Mucosa of gallbladder (tissue), 1 donor: ENCODE measurements around the gene HSD11B1. TPM values are rescaled to one million over a fixed set of nuclear protein-coding genes. Genes with fewer than 3 reads are reported as not detected.

Experiments
- DNase-seq: peaks from one replicate; pipeline ENCODE4 v3.0.0-alpha.2; 2020; ENCODE audit warnings: low spot score
- total RNA-seq: library from RNA; stranded (reverse); gene quantifications from one replicate; pipeline ENCODE4 v1.2.1, GENCODE V29; 2021
- donor health status: DM: no; HTN: no; CAD: no.

Gene HSD11B1
- total RNA-seq: 5.7 TPM

DNA sequence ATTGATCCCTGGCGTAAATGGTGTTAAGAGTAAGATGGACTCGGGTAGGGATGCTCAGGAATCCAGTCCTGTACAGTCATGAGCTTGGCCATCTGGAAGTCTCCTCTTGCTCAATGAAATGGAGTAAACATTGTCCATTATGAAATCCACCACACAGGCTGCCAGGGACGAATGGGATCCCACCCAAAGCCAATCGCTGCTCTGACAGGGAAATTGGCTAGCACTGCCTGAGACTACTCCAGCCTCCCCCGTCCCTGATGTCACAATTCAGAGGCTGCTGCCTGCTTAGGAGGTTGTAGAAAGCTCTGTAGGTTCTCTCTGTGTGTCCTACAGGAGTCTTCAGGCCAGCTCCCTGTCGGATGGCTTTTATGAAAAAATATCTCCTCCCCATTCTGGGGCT, at the start of gene HSD11B1:
Gene HSD11B1, plus strand, starts transcription at position 263 of the 400 bp plus-strand sequence. Its CDS starts 97 bp downstream, at position 360.
- peak; percentile 69 for DNase-seq

DNA sequence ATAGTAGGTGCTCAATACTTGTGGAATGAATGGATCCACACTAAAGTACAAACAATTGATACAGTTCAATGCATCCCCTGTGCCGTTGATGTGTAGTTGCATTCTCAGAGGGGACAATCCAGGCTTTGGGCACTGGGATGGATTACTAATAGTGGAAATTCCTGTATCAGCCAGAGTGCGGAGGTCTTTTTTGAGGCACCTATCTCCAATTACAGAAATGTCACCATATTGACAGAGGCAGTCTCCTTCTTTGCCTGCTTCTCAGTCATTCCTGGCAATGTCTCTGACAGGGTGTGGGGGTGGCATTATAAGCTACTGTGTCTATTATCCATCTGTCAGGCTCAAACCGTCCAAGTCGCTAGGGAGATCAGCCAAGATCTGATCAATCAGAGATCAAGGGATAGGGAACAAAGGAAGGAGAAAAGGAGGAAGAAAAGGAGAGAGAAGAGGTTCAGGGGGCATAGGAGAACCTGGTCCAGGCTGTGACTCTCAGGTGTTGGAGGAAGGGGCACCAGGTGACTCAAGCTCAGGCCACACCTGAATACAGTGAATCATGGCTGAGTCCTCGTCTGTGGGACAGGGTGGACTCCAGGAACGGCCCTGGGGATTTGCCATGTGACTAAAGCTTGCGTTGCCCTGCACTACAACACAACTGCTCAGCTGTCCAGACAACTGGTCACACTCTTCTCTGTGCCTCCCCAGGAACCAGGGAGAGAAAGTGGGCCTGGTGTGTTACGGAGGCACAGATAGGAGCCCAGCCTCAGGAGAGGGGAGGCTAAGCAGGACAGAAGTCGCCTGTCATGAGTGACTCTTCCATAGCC, 49.0 kb upstream of the HSD11B1 start:
- peak; percentile 36 for DNase-seq

DNA sequence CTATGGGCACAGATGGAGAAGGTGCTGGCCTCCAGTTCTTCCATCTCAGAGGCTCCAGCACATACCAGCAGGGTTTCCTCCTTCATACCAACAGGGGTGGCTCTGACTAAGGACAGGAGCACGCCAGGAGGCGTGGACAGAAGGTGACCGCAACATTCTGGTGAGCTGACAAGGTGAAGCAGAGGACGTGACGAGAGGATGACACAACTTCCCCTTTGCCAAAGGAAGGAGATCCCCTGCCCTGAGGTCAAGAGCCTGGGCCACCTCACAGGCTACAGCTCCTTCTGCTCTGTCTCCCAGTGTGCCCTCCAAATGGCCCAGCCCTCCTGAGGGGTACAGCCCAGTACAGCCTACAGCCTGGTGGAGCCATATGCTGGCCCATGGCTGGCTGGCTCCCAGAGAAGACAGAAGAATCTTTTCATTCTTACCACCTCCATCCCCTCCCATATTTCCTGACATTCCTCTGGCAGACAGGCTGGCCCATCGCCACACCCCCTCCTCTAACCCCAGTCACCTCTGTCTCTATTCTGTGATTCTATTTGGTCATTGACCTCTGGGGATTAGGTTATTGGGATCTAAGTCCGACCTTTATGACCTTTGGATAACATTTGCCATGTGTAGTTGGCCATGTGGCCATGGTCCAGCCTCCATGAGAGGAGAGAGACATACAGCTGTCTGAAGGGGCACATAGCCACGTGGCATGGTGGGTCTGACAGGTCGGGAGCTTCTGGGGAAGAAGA, 47.3 kb upstream of the HSD11B1 start:
- no peak for DNase-seq

DNA sequence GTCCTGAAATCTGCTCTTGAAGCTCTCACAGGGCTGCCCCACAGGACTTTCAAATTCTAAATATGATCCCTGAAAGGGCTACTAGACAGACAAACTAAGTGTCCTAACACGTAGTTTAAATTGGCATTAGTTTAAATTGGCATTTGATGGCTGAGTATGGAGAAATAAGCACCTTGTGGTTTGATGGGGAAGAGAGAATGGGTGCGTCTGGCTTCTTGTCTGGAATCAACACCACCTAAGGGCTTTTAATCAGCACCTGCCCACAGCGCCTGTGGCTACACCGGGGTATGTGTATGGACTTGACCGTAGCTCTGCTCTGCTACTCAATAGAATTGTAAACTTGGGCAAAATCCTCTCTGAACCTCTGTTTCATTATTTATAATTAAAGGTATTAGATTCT, 46.7 kb upstream of the HSD11B1 start:
- DNase-seq: no peak

DNA sequence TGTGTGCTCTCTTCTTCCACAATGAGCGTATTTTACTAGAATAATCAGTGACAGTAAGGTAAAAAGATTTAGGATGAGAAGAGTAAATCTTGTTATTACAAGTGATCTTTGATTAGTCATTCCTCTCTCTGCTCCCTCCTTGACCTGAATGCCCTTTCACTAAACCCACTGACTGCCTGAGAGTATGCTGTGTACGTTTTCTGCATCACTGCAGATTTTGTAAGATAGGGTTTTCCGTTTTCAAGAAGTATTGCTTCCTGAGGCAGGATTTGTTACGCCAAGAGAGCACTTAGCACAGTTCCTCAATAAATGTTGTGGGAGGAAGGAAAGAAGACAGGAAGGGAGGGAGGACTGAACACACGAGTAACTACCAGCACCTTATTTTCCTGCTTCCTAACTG, 44.7 kb upstream of the HSD11B1 start:
- no peak for DNase-seq

DNA sequence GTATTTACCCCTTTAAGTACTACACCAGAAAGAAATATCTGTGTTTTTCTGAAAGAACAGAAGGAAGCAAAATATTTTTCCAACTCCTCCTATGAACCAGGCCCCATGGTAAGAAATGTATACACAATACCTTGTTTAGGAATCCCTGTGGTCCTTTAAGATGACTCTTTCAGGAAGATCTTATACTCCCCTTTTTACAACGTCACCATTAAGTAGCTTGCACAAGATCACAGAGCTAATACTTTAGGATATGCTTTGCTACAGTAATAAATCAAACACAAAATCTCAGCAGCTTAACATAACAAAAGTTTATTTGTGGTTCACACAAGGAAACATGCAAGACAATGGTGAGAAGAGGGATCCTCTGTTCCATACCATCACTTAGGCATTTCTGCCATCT, 43.6 kb upstream of the HSD11B1 start:
- no peak for DNase-seq

DNA sequence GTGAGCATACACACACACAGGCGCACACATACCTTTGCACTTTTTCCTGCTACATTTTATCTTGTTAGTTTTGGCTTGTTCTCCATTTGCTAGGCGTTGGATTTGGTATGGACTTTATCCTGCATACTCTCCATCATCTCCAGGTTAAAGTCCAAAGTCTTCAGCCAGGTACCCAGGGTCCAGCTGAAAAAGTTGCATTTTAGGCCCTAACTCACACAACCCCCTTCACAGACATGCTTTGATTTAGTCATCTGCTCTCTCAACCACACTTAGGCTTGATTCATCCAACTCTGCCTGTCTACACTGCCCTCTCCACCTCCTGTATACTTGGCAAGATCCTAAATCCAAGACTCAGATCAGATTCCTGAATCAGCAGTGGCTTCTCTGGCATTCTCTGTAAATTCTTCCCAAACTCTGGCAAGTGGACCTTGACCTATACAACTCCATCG, 41.7 kb upstream of the HSD11B1 start:
- no peak for DNase-seq

DNA sequence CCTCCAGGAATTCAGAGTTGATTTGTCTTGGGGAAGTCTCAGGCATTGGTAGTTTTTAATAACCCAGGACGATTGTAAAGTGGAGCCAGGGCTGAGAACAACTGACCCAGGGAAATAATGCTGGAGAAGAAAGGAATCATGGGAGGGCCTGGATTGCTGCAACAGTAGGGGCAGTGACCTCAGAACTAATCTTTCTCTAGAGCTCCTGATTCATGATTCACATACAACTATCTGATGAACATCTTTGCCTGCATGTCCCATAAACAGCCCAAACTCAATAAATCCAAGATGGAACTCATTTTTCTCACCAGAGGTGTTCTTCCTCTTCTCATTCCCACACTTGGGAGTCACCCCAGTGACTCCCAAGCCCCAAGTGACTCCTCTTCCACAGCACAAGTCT, 37.5 kb upstream of the HSD11B1 start:
- no peak for DNase-seq

DNA sequence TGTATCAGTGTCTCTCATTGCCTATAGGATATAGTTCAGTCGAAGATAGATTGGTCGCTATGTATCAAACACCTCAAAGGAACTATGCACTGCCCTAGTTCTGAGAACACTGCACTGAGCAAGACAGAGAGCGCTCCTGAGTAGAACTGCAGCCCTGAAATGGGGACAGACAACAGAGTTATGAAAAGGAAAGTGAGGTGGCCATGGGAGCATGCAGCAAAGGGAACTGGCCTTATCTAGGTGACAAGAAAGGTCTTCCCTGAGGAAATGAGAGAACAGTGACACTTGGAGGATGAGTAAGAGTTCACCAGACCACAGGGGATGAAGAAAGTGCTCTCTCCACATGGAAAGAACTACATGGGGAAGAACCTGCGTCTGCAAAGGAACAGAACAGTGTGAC, 36.9 kb upstream of the HSD11B1 start:
- no peak for DNase-seq

DNA sequence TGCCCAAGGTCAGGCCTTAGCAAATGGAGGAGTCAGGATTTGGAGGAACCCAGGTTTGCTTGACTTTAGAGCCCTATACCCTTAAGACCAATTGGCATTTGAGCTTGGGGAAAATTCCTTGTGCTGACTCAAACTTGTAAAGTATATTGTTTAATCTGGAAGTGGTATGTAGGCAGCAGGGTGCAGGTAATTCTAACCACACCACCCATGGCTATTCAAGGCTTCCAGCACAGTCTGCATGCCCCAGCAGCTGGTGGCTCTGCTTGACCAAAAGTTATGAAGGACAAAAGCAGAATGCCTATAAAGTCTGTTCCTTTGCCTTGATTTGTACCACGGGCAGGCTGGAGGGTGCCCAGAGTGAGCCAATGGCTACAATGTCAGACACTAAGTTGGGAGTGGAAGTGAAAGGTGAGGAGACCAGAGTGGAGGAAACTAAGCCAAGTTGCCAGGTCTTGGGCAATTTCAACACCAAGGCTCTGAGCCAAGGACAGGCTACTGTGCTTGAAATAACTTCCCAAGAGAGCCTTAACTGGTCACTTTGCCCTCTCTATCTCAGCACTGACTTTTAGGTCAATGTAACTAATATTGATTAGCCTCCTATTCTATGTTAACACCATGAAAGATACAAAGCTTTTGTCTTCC, 34.1 kb upstream of the HSD11B1 start:
- DNase-seq: no peak

DNA sequence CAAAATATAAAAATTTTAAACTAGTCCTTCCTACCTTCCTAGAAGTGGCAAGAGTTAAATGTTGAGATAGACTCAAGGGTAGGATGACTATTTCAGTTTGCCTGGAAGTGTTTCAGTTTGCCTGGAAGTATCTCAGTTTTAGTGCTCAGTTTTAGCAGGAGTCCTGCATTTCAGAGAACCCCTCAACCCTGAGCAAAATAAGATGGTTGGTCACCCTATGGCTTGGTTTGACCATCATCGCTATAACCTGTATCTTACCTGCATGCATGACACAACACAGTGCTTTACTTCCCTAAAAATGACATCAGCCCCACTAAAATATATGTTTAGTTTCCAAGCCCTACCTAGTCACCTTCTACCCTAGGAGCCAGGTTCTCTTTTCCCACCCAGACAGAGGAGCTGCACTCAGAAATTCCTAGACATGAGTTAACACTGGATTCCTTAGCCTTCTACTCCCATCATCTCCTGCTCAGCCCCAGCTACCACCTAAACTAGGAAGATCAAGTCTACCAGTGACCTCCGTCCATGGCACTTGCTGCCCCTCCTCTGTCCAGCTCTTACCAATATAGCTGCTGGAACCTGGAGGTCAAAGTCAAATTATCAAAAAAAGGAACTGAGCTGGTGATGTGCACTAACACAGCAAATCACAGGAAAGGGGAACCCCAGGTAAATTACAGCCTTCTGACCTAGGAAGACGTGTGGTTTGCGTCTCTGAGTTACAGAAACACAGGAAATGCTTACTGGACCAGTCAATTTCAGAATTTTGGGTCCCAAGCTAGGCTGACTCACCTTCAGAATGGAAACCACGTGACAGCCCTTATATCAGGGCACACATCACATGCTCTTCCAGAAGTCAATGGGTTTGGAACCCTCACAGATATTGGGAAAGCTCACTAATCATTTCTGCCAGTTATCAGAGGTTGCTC, 31.7 kb upstream of the HSD11B1 start:
- no peak for DNase-seq

DNA sequence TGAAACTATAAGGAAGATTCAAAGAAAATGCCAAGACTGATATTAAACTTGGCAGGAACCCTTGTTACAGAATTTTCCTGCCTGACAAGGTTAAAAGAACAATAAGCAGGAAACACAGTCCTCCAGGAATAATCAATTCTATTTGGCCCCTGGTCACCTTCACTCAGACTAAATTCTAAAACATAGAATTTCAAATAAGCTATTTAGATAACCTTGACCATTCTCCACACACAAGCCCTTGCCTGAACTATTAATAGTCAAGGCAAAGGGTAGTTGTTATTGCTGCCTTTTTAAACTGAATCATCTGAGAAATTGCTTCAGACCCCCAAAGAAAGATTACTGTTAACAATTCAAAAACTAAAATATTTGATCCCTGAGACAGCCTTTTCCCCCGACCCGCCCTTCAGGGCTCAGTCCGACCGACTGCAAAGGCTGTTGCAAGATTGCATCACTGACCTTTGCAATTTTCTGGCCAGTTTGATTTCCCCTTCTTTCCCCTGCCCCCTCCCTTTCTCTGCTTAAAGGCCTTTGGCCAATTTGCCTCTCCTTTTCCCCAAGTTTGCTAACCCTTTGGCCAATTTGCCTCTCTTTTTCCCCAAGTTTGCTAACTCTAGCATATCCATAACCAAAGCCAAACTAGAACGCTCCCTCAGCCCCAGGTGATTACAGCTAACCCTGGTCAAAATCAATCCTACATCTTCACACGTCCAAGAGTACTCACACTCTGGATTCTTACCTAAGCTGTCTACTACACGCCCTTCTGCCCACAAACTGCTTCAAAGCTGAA, 30.8 kb upstream of the HSD11B1 start:
- no peak for DNase-seq

DNA sequence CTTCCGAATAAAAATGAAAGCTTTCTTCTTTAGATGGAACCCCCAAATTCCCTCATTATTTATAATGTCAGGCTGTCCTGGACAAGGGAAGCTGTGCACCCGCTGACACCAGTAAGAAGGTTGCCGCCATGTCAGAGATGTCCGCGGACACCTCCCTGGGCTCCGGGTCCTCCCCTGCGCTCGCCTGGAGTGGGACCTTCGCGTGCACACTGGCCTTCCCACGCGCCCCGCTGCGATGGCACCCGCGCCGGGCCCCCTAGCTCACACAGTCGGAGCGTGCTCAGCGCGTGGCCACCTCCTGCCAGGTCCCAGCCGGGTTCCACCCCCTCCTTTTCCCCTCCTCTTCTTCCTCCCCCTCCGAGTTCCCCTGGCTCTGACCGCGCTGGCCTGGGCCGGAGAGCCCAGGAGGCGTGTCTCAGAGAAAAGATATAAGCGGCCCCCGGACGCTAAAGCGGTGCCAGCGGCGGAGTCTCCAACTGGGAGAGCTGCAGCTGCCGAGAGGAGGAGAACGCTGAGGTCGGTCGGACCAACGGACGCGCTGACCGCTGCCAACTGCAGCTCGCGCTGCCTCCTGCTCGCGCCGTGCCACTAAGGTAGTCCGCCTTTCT, 29.6 kb upstream of the HSD11B1 start, which contains the start of gene G0S2:
Gene G0S2, plus strand, starts transcription at position 456 of the 608 bp plus-strand sequence. CDS start 273 bp downstream, outside the sequence.
- peak; percentile 51 for DNase-seq

DNA sequence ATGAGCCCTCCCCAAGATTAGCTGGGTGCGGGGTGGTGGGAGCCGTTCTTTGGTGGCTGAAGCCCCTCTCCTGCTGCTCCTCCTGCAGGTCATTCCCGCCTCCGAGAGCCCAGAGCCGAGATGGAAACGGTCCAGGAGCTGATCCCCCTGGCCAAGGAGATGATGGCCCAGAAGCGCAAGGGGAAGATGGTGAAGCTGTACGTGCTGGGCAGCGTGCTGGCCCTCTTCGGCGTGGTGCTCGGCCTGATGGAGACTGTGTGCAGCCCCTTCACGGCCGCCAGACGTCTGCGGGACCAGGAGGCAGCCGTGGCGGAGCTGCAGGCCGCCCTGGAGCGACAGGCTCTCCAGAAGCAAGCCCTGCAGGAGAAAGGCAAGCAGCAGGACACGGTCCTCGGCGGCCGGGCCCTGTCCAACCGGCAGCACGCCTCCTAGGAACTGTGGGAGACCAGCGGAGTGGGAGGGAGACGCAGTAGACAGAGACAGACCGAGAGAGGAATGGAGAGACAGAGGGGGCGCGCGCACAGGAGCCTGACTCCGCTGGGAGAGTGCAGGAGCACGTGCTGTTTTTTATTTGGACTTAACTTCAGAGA, 29.0 kb upstream of the HSD11B1 start:
- no peak for DNase-seq

DNA sequence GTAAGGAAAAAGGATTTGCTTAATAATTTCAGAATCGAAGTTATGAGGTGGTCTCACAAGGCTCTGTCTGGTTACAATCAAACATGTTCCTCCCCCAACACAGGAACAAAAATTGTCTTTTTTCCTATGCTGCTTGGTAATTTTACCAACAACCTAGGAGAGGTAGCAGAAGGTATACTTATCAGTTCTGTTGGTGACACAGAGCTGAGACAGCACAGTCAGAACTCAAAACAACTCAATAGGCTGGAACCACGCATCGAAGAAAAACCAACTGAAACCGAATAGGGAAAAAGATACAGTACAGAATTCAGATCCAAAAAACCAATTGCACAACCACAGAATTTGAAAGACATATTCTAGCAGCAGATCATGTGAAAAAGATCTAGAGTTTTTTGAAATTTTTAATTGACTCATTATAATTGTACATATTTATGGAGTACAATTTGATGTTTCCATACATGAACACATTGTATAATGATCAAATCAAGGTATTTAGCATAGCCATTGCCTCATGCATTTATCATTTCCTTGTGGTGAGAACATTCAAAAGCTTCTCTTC, 25.6 kb upstream of the HSD11B1 start:
- no peak for DNase-seq

DNA sequence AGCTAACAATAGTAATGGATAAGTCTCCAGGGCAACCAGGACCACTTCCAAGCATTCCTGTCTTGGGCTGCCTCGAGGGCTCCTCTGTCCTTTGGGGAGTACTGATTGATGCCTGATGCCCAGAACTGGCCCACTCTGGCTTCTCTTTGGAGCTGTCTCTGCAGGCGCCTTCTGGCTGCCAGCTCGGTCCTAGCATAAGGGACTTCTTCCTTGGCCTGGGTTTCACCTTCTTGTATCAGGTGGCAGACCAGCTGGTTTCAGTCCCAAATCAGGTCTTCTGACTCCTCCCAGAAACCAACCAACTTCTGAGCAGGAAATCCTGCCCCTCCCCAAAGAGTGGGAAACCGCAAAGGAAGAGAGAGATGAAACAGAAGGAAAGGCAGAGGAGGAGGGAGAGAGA, 18.8 kb upstream of the HSD11B1 start:
- DNase-seq: no peak

DNA sequence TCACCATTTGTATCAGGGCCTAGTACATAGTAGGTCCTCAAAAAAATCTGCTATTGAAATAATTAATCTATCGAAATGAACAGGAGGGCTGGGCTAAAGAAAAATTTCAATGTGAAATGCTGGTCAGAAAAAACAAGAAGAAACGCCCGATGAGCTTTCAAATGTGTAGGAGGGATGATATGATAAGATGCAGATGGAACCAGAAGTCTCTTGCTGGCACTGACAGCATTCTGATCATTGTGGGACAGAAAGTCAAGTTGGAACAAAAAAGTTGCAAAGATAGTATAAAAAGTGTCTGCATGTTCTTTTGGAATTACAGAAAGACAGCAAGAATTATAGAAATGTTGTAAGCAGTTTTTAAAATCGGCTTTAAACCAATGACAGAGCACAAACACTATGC, 18.3 kb upstream of the HSD11B1 start:
- no peak for DNase-seq

DNA sequence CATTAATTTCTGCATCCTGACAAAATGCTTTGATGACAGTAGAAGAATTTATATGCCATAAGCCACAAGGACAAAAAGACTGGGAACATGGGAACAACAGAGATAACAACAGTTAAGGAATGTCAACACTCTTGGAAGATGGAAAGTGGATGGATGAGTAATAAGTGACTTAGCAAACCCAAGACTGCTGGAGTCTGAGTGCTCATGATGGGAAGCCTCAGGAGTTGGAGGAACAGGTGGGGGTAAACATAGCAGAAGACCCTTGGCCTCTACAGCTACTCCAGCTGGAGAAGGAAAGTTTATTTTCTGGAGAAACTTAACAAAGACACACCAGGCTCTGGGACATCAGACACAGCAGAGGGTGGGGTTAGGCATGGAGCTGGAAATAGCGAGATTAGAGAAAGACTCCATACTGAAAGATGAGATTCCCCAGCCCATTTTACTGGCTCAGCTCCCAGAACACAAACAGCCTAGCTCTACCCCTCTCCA, 15.9 kb upstream of the HSD11B1 start:
- peak; percentile 72 for DNase-seq

DNA sequence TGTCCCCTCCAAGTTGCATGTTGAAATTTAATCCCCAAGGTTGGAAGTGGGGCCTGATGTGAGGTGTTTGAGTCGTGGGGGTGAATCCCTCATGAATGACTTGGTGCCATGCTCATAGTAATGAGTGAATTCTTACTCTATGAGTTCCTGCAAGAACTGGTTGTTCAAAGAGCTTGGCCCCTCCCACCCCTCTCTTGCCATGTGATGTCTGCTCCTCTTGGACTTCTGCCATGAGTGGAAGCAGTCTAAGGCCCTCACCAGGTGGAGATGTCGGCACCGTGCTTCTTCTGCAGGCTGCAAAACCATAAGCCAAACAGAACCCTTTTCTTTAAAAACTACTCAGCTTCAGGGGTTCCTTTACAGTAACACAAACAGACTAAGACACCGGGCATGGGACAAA, 15.2 kb upstream of the HSD11B1 start:
- peak; percentile 53 for DNase-seq
